Lower leg skin (tissue), 4 donors: ENCODE results near the gene CDH18. TPM values are rescaled to one million over a fixed set of nuclear protein-coding genes. Genes with fewer than 3 reads are reported as not detected.

ENCODE experiments used
- DNase-seq, 2 donors: peaks; one replicate each; pipeline ENCODE4 v3.0.0-alpha.2; 2019; ENCODE audit warnings: low spot score in 2 of 2
- H3K4me3 ChIP-seq: fragments of 200-600 bp; sonication (generic); 2 replicates; pipeline ENCODE4 v1.5.1; 2017; ENCODE audit warnings: mild to moderate bottlenecking, low read depth; ENCODE audit not compliant: poor library complexity, severe bottlenecking
- POLR2A ChIP-seq, 2 donors: fragments of 450-650 bp; IDR thresholded peaks; one replicate each; pipeline ENCODE4 v1.6.1; 2016 to 2017; ENCODE audit warnings: antibody characterized with exemption in 2 of 2, mild to moderate bottlenecking in 1 of 2, moderate library complexity in 1 of 2
- WGBS, 2 donors: methylation state at CpG; one replicate each; pipeline ENCODE4 v1.1.5; 2018; 5-methylcytosine and 5-hydroxymethylcytosine counted together
- intact Hi-C: fragments of 100-400 bp; cut with DNase I; formaldehyde crosslinking; loops from one replicate; pipeline ENCODE4 v1.15.0; 2023; ENCODE audit warnings: low total_unique reads
- total RNA-seq, 4 donors: library from RNA; depleted of rRNA; stranded (reverse); fragments of >200 nt; gene quantifications; one replicate each; pipeline ENCODE4 v1.1.0, GENCODE V29; 2016
- TF ChIP-seq, protein P1 (sequence below), 3 donors: fragments of 450-650 bp; IDR thresholded peaks; one replicate each; pipeline ENCODE4 v1.5.1; 2016; ENCODE audit warnings: antibody characterized with exemption in 3 of 3, mild to moderate bottlenecking in 3 of 3, moderate library complexity in 2 of 3

The CDH18 gene
- total RNA-seq, 4 donors from 2014 or later: 0.29 to 0.76 (median 0.56) TPM; not detected in 1

DNA sequence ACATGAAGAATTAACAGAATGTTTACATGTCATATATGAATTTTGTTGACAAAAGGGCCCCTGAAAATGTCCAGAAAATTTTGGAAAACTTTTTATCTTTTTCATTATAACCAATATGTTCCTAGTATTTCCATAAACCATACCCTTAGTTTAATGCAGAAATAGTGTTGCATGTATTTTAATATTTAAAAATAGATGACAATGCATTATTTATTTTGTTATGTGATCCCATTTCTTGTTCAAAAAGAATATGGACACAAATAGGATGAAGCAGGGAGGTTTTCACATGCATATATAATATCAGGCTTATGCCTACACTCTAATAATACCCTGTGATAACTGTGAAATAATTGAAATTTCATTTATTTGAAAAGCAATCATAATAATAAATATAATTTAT, 500.5 kb downstream of the CDH18 start:
- H3K4me3 ChIP-seq: no peak overlapping the region
- DNase-seq: no peak
- intact Hi-C loops: loop anchor here (10.0 kb wide), 1 partner anchor 87 kb away; no protein-coding TSS in a partner anchor
- no peak for TF ChIP-seq POLR2A (IDR thresholded peaks at IDR 0.05)
- TF ChIP-seq, protein P1, sequence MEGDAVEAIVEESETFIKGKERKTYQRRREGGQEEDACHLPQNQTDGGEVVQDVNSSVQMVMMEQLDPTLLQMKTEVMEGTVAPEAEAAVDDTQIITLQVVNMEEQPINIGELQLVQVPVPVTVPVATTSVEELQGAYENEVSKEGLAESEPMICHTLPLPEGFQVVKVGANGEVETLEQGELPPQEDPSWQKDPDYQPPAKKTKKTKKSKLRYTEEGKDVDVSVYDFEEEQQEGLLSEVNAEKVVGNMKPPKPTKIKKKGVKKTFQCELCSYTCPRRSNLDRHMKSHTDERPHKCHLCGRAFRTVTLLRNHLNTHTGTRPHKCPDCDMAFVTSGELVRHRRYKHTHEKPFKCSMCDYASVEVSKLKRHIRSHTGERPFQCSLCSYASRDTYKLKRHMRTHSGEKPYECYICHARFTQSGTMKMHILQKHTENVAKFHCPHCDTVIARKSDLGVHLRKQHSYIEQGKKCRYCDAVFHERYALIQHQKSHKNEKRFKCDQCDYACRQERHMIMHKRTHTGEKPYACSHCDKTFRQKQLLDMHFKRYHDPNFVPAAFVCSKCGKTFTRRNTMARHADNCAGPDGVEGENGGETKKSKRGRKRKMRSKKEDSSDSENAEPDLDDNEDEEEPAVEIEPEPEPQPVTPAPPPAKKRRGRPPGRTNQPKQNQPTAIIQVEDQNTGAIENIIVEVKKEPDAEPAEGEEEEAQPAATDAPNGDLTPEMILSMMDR (IDR thresholded peaks at IDR 0.05): no peak

DNA sequence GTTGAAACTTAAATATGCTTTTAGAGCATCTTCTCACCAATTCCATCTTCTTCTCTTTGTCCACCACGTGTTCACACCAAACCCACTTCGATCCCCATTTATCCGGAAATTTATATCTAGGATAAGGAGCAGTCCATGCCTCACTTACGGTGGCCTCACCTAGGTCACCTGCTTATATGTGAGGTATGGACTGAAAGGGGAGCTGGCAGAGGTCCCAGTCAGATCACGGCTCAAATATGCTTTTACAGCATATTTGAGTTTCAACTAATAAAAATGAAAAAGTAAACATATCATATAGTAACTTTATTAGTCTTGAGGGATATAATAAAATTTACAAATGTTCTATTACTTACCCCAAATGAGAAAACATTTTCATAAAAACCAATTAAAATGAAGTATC, 508.4 kb downstream of the CDH18 start:
- intact Hi-C loops: no loop called here
- no peak for DNase-seq
- WGBS, 2 donors: 80 to 85% methylated on average over 5 of the region's 5 CpGs
- TF ChIP-seq, protein P1 (IDR thresholded peaks at IDR 0.05): no peak
- no peak for TF ChIP-seq POLR2A (IDR thresholded peaks at IDR 0.05)
- no peak overlapping the region for H3K4me3 ChIP-seq

DNA sequence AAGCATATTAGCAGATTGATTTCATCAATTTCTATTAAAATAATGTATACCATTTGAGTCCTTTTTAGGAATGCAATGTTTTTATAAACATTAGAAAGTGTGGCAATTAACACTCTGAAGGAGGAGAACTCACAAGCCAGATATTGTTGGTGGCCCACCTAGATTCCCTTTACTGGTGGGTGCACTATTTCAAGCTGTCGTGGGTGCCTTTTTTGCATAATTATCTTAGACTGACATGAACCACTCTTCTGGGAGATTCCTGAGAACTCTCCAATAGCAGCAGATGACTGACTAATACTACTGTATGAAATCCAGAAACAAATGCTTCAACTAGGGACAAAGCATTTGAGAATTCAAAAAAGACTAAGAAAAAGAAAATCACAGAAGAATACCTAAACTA, 526.0 kb downstream of the CDH18 start:
- DNase-seq: no peak
- no peak overlapping the region for H3K4me3 ChIP-seq
- intact Hi-C loops: no loop called here
- TF ChIP-seq, protein P1 (IDR thresholded peaks at IDR 0.05): no peak
- no peak for TF ChIP-seq POLR2A (IDR thresholded peaks at IDR 0.05)
- WGBS, 2 donors: 71% methylated on average over 1 of the region's 1 CpG

DNA sequence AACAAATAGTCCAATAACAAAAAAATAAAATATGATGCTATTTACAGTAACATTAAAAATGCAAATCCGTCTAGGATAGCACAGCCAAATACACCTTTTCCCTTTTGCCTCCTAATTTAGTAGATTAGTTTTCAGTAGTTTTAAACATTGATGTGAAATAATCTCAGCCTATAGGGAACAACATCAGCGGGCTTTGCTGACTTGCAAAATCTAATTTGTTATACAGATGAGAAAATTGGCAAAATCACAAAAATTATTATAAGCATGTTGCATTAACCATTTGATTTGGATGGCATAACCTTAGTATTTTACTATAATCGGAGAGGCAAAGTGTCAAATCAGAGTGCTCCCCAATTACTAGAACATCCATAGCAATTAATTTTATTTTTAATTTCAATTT, 563.5 kb downstream of the CDH18 start:
- DNase-seq: no peak
- TF ChIP-seq, protein P1 (IDR thresholded peaks at IDR 0.05): no peak
- TF ChIP-seq POLR2A (IDR thresholded peaks at IDR 0.05): no peak
- no peak overlapping the region for H3K4me3 ChIP-seq
- intact Hi-C loops: no loop called here
- 80 to 81% methylated on average over 3 of the region's 3 CpGs for WGBS, 2 donors
